ENCODE measurements around the gene RAET1G.
A peak's percentile ranks its signal among the peaks of the same experiment; 100 is the strongest.
"Not testable (repeated sequence)": the region's sequence is repeated elsewhere in the genome, so short reads cannot be mapped to it uniquely, and the experiment has no call there.

RAET1G gene

DNA sequence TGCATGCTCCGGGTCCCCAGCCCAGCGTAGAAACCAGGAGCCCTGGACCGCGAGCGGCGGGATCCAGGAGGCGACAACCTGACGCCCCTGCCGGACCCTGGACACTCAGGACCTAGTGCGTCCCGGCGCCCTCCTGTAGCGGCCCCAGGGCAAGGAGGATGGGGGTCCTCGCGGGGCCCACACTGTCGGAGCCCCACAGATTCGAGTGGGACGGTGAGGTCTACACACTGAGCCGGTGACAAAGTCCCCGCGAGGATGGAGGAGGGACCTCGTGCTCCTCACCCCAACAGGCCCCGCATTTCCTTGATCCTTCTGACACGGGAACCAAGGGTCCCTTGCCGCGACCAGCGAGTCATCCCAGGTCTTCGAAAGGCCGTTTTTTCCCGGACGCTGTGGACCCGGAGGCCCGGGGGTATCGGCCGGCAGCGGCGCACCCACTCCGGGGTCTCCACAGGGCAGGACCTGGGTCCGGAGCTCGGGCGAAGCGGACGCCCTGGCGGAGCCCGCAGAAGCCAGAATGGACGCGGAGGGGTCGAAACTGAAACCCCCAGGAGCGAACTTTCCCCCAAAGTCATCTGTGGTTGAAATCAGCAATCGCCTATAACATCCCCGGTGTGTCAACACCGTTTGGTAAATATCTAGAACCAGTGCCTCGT, 31.5 kb upstream of the RAET1G start:
- not testable (repeated sequence) for DNase-seq (ENCODE audit: low spot score)

DNA sequence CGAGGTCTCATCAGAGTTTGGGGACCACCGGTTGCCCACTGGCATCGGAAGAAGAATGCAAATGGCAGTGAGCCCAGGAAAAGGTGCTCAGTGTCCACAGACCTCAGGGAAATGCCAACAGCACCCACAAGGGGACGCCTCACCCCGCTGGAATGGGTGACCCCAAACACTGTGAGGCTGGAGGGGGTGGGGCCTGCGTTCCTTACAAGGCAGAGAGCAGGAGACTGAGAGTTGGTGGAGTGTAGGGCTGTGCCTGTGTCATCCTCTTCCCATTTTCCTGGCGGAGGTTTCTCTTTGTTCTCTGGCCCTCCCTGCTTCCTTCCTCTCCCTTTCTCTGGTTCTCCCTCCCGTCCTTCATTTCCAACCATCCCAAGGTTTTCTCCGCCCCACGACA, 31.0 kb upstream of the RAET1G start:
- not testable (repeated sequence) for DNase-seq (ENCODE audit: low spot score)

DNA sequence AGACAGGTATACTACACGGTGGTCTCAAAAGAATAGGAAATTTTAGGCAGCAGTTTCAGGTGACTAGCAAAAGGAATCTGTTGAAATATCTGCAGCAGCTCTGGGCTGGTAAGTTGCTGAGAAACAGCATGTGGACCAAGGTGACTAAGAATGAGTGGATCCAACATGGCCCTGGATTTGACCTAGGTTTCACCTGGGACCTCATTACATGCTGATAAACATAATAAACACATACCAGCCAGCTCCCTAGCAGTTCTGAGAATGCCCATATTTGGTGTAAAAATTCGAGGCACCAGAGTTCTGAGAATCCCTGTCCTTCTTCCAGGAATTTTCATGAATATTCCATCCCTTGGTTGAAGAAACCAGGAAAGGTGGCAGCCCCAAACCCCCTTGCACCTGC, 30.5 kb upstream of the RAET1G start:
- DNase-seq (ENCODE audit: low spot score): not testable (repeated sequence)

DNA sequence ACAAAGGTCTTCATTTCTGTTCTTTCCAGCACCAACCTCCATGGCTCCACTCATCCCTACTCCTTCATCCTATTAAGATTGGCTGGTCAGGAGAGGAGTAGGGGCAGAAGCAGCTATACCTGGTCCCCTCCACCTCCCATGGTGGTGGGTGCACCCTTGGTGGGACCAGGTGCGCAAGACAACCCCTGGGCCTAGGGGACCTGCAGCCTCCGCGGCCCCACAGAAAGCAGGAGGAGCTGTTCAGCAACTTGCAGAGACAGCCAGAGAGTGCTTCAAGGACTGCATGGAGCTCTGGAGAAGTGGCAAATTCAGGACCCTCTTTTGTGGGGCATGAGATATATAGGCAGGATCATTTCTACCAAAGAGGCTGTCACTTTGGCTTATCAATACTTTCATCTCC, 28.7 kb upstream of the RAET1G start:
- DNase-seq (ENCODE audit: low spot score): no peak

DNA sequence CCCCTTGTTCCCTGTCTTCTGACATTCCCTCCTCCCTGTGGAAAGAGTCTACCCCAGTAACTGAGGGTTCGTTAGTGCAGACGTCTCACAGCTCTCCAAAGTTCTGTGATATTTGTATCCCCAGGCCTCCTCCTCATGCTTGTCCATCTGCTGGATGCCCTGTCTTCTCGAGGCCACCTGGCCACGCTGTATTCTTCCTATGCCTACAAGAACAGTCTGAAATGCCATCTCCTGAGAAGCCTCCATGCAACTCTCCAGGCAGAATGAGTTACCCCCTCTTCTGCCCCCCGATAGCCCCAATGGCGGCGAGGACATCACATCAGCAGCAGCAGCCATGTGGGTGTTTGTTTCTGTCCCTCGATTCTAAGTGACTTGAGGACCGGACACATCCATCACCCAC, 28.2 kb upstream of the RAET1G start:
- no peak for DNase-seq (ENCODE audit: low spot score)

DNA sequence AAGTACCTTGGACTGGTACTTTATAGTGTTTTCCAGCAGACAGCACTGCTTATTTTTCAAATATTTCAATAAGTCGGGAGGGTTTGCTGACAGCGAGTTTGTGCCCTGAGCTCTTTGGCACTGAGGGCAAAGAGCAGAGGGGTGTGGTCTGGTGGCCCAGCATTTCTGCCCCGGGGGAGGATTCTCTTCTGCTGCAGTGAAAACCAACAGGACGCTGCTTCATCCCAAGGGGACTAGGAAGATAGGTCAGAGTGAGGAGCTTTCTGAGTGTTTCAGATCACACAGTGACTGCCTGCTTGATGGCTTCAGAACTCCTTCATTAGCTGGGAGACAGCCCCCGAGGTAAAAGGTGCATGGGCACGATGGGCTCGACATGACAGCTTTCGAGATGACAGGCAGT, 27.5 kb upstream of the RAET1G start:
- DNase-seq (ENCODE audit: low spot score): no peak

DNA sequence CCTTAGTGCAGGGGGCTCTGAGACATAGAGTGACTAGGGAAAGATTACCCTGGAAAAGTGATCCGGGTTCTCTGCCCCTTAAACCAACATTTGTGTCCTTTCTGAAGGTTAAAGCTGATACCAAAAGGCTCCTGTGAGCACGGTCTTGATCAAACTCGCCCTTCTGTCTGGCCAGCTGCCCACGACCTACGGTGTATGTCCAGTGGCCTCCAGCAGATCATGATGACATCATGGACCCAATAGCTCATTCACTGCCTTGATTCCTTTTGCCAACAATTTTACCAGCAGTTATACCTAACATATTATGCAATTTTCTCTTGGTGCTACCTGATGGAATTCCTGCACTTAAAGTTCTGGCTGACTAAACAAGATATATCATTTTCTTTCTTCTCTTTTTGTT, 25.7 kb upstream of the RAET1G start:
- DNase-seq (ENCODE audit: low spot score): no peak

DNA sequence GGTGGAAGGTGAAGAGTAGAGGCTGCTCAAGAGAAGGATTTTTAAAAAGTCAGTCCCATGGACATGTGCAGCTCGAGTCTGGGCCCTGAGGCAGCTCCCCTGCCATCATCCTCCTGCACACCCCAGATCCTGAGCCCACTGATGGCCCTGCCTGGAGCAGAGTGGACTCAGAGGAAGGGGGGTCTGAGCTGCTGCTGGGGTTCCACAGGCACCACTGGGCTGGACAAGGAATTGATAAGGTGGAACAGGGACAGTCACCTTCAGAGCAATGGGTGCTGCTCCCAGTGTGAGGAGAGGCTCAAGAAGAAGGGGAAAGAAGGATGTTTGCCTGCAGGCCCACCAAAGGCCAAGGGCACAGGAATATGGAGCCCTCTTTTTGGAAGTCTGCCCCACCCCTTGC, 25.1 kb upstream of the RAET1G start:
- DNase-seq (ENCODE audit: low spot score): no peak

DNA sequence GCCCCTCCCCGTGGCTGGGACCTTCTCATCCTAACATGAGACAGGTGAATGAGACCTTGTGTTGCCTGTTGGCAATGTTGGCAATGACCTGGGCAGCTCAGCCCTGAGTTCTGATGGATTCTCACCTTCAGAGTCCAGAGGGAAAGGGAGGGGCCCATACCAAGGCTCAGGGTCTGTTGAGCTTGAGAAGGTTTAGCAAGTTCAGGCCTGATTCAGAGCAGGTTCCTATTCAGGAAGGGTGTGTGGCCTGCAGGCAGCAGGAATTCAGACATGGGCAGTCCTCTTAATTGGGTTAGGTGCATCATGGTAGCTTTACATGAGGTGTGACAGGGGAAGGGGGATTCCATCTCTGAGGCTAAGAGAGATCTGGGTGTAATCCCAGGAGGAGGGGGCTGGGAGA, 24.6 kb upstream of the RAET1G start:
- not testable (repeated sequence) for DNase-seq (ENCODE audit: low spot score)

DNA sequence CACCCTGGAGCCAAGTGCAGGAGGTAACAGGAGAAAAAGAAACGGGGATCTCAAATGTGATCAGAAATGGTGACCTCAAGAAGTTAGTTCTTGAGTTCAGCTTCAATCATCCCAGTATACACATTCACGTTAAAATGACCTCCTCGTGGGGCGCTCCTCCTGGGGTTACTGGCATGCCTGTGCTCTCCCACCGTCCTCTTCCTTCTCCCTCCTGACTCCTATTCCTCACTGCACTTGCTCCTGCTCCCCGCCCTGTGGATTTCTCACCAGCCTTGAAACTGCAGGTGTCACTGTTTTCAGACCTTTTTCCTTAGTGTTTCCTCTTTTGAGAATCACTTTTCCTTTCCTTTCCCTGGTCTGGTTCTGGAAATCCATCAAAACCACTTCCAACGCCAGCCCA, 23.7 kb upstream of the RAET1G start:
- not testable (repeated sequence) for DNase-seq (ENCODE audit: low spot score)

DNA sequence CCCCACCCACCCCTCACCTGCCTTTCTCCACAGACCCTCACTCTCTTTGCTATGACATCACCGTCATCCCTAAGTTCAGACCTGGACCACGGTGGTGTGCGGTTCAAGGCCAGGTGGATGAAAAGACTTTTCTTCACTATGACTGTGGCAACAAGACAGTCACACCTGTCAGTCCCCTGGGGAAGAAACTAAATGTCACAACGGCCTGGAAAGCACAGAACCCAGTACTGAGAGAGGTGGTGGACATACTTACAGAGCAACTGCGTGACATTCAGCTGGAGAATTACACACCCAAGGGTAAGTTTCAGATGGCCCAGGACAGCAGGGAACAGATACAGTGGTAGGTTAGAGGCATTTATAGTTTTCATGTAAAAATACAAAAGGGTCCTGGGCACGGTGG, 22.4 kb upstream of the RAET1G start:
- DNase-seq (ENCODE audit: low spot score): not testable (repeated sequence)

DNA sequence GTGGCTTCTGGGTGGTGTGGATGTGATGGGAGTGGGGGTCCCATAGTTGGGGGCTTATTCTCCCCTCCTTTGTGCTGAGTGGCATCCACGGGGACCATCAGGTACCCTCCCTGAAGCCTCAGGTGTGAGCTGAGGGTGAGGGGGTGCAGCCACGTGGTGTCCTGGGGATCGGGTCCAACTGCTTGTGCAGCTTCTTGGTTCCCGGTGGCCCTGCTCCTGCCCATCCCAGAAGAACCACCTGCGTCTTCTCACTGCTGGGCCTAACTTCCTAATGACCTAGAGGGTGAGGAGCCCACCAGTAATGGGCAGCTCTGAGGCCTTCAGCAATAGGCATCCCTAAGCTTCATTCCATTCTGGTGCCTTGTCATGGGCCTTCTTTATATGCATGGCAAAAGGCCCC, 20.4 kb upstream of the RAET1G start:
- DNase-seq (ENCODE audit: low spot score): not testable (repeated sequence)

DNA sequence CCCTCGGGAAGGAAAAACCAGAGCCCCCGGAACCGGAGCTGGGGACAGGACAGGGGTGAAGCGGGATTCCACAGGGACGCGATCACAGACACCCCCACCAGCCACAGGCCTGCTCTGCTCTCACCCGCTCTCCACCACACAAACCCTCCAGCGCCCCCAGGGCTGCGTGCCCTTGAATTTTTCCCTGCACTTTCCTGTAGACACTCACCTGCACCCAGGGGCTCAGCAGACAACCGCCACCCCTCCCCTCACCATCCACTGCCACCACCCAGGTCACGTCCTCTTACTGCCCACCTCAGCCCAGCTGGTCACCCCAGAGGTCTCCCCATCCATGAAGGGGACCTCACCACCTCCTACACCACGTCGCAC, 19.5 kb upstream of the RAET1G start:
- DNase-seq (ENCODE audit: low spot score): no peak

DNA sequence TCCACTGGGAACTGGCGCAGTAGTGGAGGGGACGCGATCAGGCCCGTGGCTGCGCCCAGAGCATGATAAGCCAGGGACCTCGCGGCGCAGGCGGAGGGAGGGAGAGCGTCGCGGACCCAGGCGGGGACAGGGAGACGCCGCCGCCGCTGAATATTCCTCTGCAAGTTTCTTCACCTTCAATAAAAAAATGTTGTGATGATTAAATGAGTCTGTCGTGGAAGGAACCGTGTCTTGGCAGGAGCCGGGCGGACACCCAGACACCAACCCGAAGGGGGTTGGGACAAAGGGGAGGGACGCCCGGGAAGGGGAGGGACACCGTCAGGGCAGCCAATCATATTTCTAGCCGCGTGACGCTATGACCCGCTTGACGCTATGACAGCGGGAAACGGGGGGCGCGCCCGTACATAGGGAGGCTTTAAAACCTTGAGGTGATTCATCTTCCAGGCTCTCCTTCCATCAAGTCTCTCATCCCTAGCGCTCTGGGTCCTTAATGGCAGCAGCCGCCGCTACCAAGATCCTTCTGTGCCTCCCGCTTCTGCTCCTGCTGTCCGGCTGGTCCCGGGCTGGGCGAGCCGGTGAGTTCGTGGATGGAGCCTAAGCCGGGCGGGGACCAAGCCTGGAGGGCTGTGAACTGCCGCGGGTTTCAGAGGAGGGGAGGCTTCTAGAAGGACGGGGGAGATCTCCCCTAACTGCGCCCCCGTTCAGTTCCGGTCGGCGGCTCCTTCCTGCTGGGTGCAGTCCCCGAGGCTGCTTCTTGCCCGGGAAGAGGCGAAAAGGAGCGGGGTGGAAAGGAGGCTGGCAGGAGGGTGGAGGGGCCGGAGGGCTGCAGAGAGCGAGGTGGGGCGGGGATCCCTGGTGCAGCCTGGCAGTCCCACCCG, 18.9 kb upstream of the RAET1G start, which contains the start of gene ULBP2:
Gene ULBP2 (plus strand): TSS at position 432 of the 878 bp plus-strand sequence. CDS start 59 bp downstream, at position 491.
- DNase-seq (ENCODE audit: low spot score): peak; percentile 79

DNA sequence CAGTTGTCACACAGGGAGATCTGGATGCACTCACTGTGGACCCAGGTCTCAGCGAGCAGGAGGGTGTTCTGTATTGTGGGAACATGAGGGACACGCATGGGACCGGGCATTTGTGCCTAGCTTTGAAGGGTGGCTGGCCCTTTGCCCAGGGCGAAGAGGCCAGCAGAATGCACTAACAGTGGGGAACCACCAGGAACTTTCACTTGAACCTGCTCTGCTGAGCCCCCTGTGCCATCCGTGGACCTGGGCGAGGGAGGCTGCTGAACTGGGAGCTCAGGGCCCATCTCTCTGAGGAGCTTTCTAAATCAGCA, 17.7 kb upstream of the RAET1G start:
- DNase-seq (ENCODE audit: low spot score): no peak

DNA sequence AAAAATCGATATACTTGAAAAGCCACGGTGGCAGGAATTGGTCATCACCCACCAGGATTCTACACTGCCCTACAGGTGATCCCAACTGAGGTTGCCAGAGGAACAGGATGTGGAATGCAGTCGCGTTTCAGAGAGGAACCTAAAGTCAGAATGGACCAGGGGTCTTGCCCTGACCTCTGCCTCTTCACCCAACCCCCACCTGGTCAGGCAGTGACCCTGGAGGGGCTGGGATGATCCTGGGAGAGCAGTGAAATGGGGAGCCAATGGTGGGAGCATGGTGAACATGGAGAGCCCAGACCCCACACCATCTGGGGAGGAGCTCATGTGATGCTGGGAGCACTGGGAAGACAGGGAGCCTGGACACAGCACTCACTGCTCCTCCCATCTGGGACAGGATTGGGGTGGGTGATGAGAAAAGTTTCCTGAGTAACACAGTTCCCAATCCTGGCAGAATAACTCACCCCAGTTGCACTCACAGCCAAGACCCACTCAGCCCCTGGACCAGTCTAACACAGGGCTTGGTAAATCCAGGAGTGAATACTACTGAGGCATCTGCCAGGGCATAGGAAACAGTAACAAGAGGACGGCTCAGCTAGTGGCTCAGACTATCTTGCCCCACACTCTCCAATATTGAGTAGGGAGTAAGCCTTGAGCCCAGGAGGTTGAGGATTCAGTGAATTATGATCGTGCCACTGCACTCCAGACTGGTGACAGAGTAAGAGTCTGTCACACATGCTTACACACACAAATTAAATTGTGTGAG, 17.2 kb upstream of the RAET1G start:
- no peak for DNase-seq (ENCODE audit: low spot score)

DNA sequence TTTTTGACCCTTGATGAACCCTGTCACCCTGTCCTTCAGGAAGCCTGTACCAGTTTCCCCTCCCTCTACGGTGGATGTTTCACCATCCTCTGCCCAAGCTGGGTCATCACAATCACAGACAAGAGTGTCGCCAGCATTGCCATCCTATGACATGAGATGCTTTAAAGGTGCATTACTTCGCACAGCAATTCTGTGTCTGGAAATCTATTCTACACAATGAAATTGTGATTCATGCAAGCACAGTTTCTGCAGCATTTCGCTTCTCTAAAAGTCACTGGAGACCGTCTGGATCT, 16.4 kb upstream of the RAET1G start:
- DNase-seq (ENCODE audit: low spot score): no peak

DNA sequence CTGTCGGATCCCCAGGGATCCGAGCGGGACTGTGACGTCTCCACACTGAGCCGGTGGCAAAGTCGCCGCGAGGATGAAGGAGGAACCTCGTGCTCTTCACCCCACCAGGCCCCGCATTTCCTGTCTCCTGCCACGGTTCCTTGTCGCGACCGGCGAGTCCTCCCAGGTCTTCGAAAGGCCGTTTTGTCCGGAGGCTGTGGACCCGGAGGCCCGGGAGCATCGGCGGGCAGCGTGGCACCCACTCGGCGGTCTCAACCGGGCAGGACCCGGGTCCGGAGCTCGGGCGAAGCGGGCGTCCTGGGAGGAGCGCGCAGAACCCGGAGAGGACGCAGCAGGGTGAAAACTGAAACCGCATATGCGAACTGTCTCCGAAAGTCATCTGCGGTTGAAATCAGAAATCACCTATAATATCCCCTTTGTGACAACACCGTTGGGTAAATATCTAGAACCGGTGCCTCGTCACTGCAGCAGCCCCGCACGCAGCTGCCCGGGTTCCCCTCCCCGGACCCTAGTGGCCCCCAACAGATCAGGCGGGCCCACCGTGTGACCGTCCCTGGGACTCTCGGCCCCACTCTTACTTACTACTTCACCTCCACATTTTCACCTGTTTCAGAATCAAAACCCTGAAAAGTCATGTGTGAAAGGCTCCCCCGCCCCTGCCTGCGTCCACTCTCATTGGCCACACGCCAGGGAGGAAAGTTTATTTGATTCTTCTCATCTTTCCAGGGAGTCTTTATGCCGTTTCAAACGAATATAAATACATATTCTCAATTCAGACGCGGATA, 15.8 kb upstream of the RAET1G start:
- no peak for DNase-seq (ENCODE audit: low spot score)

DNA sequence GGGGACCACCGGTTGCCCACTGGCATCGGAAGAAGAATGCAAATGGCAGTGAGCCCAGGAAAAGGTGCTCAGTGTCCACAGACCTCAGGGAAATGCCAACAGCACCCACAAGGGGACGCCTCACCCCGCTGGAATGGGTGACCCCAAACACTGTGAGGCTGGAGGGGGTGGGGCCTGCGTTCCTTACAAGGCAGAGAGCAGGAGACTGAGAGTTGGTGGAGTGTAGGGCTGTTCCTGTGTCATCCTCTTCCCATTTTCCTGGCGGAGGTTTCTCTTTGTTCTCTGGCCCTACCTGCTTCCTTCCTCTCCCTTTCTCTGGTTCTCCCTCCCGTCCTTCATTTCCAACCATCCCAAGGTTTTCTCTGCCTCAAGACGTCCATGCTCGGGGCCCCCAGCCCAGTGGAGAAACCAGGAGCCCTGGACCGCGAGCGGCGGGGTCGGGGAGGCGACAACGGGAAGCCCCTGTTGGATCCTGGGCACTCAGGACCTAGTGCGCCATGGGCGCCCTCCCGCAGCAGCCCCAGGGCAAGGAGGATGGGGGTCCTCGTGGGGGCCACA, 15.2 kb upstream of the RAET1G start:
- DNase-seq (ENCODE audit: low spot score): not testable (repeated sequence)

DNA sequence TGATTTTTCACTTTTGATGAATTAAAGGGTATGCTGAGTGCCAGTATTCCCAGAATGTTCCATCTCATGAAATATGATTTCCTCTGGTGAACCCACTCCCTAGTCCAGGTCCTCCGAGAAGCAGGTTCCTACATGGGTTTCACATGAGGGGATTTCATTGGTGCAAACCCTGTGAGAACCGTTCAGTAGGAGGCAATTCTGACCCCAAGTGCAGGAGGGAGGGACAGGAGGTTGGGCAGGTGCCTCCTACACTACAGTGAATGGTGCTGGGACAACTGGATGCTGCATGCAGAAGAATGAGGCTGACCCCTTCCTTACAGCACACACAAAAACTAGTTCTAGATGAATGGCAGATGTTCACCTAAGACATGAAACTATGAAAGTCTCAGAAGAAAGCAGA, 13.8 kb upstream of the RAET1G start:
- DNase-seq (ENCODE audit: low spot score): no peak

DNA sequence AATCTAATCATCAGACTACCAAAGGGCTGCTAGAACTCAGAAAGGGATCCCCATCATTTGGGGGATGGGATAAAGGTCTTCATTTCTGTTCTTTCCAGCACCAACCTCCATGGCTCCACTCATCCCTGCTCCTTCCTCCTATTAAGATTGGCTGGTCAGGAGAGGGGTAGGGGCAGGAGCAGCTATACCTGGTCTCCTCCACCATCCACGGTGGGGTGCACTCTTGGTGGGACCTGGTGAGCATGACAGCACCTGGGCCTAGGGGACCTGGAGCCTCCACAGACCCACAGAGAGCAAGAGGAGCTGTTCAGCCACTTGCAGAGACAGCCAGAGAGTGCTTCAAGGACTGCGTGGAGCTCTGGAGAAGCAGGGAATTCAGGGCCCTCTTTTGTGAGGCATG, 12.7 kb upstream of the RAET1G start:
- no peak for DNase-seq (ENCODE audit: low spot score)

DNA sequence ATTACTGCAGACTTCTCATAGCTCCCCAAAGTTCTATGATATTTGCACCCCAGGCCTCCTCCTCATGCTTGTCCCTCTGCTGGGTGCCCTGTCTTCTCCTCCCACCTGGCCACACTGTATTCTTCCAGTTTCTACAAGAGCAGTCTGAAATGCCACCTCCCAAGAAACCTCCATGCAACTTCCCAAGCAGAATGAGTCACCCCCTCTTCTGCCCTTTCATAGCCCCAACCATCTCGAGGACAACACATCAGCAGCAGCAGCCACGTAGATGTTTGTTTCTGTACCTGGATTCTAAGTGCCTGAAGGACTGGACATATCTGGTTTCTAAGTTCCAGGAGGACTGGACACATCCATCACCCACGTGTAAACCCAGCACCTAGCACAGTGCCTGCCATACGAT, 12.3 kb upstream of the RAET1G start:
- DNase-seq (ENCODE audit: low spot score): no peak

All from SK-N-DZ (cell line).